Endodermal cell (in vitro differentiated cells): ENCODE data around the gene CTAGE6. TPM values are rescaled to one million over a fixed set of nuclear protein-coding genes. Genes with fewer than 3 reads are reported as not detected.
"Not testable (repeated sequence)": the region's sequence is repeated elsewhere in the genome, so short reads cannot be mapped to it uniquely, and the experiment has no call there.

Experiments used
- DNase-seq: peaks from one replicate; pipeline ENCODE4 v3.0.0-alpha.2; 2017
- H3K27ac ChIP-seq: 2 replicates; pipeline ENCODE4 v1.5.1; 2013; ENCODE audit warnings: mild to moderate bottlenecking, low read depth, low read length, moderate library complexity
- H3K27me3 ChIP-seq: 2 replicates; pipeline ENCODE4 v1.6.1; 2013; ENCODE audit warnings: mild to moderate bottlenecking, low read length, moderate library complexity; ENCODE audit not compliant: insufficient read depth, control insufficient read depth, poor library complexity, severe bottlenecking
- H3K36me3 ChIP-seq: 2 replicates; pipeline ENCODE4 v1.7.0; 2013; ENCODE audit warnings: mild to moderate bottlenecking, low read length, moderate library complexity; ENCODE audit not compliant: control insufficient read depth, insufficient read depth
- H3K4me1 ChIP-seq: one replicate; pipeline ENCODE4 v1.7.0; 2013; ENCODE audit warnings: low read length; ENCODE audit not compliant: control insufficient read depth, insufficient read depth
- H3K4me3 ChIP-seq: 2 replicates; pipeline ENCODE4 v1.5.1; 2013; ENCODE audit warnings: mild to moderate bottlenecking, low read length, moderate library complexity
- H3K9ac ChIP-seq: 2 replicates; pipeline ENCODE4 v1.6.1; 2013; ENCODE audit warnings: mild to moderate bottlenecking, low read length, moderate library complexity; ENCODE audit not compliant: poor library complexity, severe bottlenecking; ENCODE audit errors: extremely low read depth
- H3K9me3 ChIP-seq: 2 replicates; pipeline ENCODE4 v1.6.1; 2013; ENCODE audit warnings: mild to moderate bottlenecking, low read length, moderate library complexity; ENCODE audit not compliant: control insufficient read depth
- H3K27ac Mint-ChIP-seq: 2 replicates; pipeline ENCODE4 v1.8.0; 2020; ENCODE audit warnings: mixed read lengths
- H3K27me3 Mint-ChIP-seq: 2 replicates; pipeline ENCODE4 v1.8.0; 2021; ENCODE audit warnings: mild to moderate bottlenecking, mixed read lengths; ENCODE audit not compliant: insufficient read depth
- H3K36me3 Mint-ChIP-seq: 2 replicates; pipeline ENCODE4 v1.8.0; 2020; ENCODE audit warnings: low read depth, mixed read lengths
- H3K4me1 Mint-ChIP-seq: 2 replicates; pipeline ENCODE4 v1.8.0; 2020; ENCODE audit warnings: mixed read lengths
- H3K4me3 Mint-ChIP-seq: 2 replicates; pipeline ENCODE4 v1.8.0; 2020; ENCODE audit warnings: mild to moderate bottlenecking, moderate library complexity, mixed read lengths
- H3K9me3 Mint-ChIP-seq: 2 replicates; pipeline ENCODE4 v1.8.0; 2020; ENCODE audit warnings: mild to moderate bottlenecking, mixed read lengths
- WGBS, 2 experiments: methylation state at CpG; one replicate each; pipeline versions ENCODE4 v1.1.5 to v1.1.7; 2013; ENCODE audit warnings: missing lambda C conversion rate in 2 of 2, mixed read lengths in 1 of 2; ENCODE audit not compliant: insufficient coverage in 1 of 2, insufficient read length in 1 of 2; 5-methylcytosine and 5-hydroxymethylcytosine counted together
- total RNA-seq, 2 donors: library from RNA; stranded (reverse); fragmentation: NEBNext Ultra II Directional in 1 of 2; extraction: Animal tissue kit (Norgen Biotek cat#: 25700) in 1 of 2; gene quantifications; 2 replicates in 1 of 2; 3 replicates in 1 of 2; pipeline ENCODE4 v1.2.1, GENCODE V29; 2021

CTAGE6 gene
- total RNA-seq, 2 donors from 2014 or later: not detected

GRCh38 chr7:143712381-143712780 is 45.1 kb downstream of the CTAGE6 start:
- not testable (repeated sequence) for H3K27me3 ChIP-seq, H3K36me3 Mint-ChIP-seq, H3K4me3 ChIP-seq, H3K4me1 ChIP-seq, DNase-seq, H3K27ac ChIP-seq, H3K36me3 ChIP-seq, H3K4me1 Mint-ChIP-seq, H3K27ac Mint-ChIP-seq, H3K4me3 Mint-ChIP-seq, H3K9me3 ChIP-seq, H3K9ac ChIP-seq, H3K9me3 Mint-ChIP-seq, H3K27me3 Mint-ChIP-seq
- 89% methylated on average over 1 of the region's 5 CpGs; no CpG with 5 or more reads in 1 of the 2 experiments for WGBS, 2 experiments

DNA sequence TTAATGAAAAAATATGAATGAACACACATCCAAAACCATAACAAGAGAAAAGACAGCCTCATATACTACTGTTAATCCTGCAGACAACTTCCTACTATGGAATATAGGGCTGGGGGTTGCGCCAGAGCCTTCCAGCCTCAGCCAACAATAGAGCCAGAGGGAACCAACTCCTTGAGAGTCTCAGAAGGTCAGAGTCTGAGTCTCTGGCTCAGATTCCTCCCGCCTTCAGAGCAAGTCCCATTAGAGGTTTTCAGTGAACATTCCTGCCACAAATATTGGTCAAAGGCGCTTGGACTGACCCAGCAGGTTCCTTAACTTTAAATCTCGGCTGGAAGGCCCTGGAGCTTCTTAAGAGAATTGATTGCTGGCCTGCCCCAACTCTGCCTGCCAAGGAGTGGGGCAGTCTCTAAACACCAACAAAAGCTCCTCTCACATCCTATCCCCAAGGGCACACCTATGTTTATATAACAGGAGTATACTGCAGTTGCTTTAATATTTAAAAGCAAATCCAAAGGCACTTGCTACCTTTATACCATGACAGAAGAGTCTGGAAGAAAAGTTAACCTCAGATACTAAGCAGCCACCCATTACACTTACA is 45.7 kb downstream of the CTAGE6 start:
- no CpG with 5 or more reads among the region's 4 CpGs for WGBS, 2 experiments
- not testable (repeated sequence) for H3K9ac ChIP-seq, H3K4me1 ChIP-seq, H3K27me3 ChIP-seq, H3K36me3 ChIP-seq, H3K4me3 ChIP-seq, H3K36me3 Mint-ChIP-seq, H3K27ac Mint-ChIP-seq, DNase-seq, H3K9me3 ChIP-seq, H3K27ac ChIP-seq, H3K9me3 Mint-ChIP-seq, H3K27me3 Mint-ChIP-seq, H3K4me3 Mint-ChIP-seq, H3K4me1 Mint-ChIP-seq

- not testable (repeated sequence) for H3K9ac ChIP-seq, H3K36me3 Mint-ChIP-seq, H3K4me3 ChIP-seq, H3K27ac ChIP-seq, H3K4me3 Mint-ChIP-seq, H3K36me3 ChIP-seq, DNase-seq, H3K27ac Mint-ChIP-seq, H3K27me3 Mint-ChIP-seq, H3K27me3 ChIP-seq, H3K9me3 ChIP-seq, H3K4me1 ChIP-seq, H3K9me3 Mint-ChIP-seq, H3K4me1 Mint-ChIP-seq
- no CpG with 5 or more reads among the region's 5 CpGs for WGBS, 2 experiments
Measured at GRCh38 chr7:143709895-143710294, 47.6 kb downstream of the CTAGE6 start.

Other genes with a start within 250 kb of the CTAGE6 start
- gene CTAGE15, start 185.9 kb downstream of the CTAGE6 start, total RNA-seq: 1 to 10 TPM in 1 of 2 donors, under 1 TPM in 1; 0.35 to 1.9 TPM
- under 1 TPM in 1 of 2 donors, not detected in 1; 0.20 TPM for gene TCAF2, start 136.7 kb downstream of the CTAGE6 start, total RNA-seq
- 100 to 1,000 TPM in 1 of 2 donors, 10 to 100 TPM in 1; 67.7 to 123 TPM for gene TCAF1, start 144.5 kb upstream of the CTAGE6 start, total RNA-seq
- not detected for gene OR2F2, start 177.5 kb upstream of the CTAGE6 start, total RNA-seq
- gene OR2F1, start 197.1 kb upstream of the CTAGE6 start, total RNA-seq: not detected
- not detected for gene OR6B1, start 242.6 kb upstream of the CTAGE6 start, total RNA-seq